ENCODE results near the gene MADD.

The MADD gene

DNA sequence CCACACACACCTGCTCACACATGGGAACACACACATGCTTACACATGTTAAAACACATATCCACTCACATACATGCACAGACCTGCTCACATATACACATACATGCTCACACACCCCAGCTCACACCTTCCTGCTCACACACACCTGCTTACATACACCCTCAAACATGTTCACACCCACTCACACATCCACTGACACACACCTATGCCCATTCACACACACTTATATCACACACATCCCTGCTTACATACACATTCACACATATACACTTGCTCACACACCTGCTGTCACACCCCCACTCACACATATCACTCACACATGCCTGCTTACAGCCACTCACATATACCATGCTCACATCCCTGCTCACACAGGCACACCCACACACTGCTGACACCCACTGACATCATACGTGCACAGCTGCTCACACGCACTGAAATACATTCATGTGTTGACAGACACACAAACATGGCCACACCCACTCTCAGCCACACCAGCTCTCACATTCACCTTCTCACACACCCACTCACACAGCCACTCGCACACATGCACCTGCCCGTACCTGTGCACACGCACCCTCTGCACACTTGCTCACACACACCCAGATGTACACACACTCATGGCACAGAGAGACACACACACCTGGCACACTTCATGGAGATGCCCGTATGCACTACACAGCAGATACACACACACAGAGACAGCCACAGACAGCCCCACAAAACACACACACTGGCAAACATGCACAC lies 88.2 kb downstream of the MADD start:
- no peak for DNase-seq (ENCODE audit: low read depth)

DNA sequence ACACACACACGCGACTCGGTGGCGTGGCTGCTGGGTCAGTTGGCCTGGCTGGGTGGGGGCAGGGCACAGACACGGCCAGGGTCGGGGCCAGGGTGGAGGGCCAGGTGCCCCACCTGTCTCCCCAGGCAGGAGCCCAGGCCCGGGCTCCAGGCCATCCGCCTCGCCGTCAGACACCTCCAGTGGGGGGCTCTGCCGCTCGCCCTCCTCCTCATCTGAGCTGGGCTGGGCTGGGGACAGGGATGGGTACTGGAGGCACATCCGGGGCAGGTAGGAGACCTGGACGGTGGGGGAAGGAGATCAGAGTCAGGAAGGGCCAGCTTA lies 88.8 kb downstream of the MADD start:
- DNase-seq (ENCODE audit: low read depth) = no peak

DNA sequence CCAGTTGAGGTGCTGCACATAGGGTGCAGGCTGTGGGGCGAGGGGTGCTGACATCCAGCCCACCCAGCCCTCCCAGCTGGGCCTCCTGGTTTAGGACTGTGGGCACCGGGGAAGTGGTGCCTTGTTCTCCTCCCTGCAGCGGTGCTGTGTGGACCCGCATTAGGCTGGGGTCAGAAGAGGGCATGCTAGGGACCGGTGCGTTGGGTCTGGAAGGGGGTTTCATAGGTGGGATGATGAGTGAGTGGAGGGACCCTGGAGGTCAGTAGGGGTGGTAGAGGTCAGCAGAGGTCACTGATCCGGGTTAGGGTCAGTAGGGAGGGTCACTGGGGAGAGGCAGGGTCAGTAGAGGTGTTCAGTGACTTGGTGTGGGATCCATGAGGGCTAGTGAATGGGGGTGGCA lies 89.2 kb downstream of the MADD start:
- no peak for DNase-seq (ENCODE audit: low read depth)

DNA sequence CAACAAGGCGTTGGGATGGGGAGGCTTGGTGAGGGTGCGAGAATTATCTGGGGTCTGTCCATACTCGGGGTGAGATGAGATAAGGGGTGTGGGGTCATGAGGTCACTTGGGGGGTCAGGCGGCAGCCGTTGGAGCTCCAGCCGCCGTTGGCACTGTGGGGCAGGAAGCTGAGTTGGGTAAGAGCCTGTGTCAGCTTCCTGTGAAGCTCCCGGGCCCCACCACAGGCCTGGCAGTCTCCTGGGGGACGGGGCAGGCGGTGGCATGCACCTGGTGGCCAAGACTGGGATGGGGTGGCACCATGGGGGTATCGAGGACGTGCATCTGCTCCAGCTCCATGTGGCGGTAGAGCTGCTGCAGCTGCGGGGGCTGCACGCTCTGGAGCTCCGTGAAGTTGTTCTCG lies 89.7 kb downstream of the MADD start:
- DNase-seq (ENCODE audit: low read depth) = no peak

DNA sequence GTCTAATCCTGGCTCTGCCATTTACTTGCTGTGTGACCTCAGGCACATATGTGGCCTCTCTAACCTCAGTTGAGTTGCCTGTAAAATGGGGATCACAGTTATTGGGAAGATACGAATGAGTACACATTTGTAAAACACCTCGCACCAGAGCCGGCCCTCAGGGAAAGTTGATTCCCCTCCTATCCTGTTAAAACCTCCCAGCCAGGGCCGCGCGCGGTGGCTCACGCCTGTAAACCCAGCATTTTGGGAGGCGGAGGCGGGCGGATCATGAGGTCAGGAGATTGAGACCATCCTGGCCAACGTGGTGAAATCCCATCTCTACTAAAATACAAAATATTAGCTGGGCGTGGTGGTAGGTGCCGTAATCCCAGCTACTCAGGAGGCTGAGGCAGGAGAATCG lies 90.4 kb downstream of the MADD start:
- DNase-seq (ENCODE audit: low read depth) = no peak

DNA sequence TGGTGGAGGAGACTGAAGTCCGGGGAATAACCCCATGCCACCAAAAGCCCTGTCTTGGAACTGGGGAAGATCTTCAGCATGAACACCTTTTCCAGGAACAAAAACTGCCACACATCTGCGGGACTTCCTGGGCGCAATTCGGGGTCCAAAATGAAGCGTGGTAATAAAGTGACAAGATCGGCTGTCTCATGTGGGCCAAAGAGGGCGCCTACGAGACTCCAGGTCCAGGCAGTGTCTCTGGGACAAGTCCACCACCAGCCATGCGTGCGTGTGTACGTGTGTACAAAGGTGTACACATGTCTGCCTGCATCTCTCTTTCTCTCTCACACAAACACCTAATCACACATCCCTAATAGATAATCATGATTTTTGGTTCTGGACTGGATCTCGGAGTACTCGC lies 91.5 kb downstream of the MADD start:
- no peak for DNase-seq (ENCODE audit: low read depth)

DNA sequence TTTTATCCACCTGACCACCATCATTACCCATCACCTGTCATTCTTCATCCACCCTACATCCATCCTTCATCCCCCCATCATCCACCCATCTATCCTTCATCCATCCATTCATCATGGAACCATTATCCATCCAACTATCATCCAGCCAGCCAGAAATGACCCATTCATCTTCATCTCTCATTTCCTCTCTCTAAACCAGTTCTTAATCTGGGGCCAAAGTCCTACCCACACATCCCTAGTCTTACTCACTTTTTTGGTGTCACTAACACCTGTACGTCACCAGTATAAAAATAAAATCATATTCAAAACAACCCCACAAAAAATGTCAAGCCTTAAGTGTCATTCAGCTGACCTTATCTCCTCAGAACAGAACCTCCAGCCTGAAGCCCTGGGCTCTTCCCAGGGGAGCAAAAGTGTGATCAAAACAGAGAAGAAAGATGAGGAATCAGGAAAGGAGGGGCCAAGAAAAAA lies 96.1 kb downstream of the MADD start:
- DNase-seq (ENCODE audit: low read depth) = no peak

DNA sequence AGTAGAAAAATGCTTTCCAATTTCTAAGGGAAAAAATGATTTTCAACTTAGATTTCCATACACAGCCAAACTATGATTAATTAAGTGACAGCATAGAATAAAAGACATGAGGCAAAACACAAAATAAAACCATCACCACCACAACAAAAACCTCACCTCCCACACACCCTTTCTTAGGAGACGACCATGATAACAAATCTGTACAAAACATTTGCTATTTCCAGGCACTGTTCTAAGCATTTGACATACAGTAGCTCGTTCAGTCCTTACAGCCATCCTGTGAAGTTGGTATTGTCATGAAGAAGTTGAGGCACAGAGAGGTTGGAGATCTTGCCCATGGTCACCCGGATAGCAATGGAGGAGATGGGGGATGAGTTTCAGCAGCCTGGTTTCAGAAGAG lies 99.7 kb downstream of the MADD start:
- DNase-seq (ENCODE audit: low read depth) = no peak

DNA sequence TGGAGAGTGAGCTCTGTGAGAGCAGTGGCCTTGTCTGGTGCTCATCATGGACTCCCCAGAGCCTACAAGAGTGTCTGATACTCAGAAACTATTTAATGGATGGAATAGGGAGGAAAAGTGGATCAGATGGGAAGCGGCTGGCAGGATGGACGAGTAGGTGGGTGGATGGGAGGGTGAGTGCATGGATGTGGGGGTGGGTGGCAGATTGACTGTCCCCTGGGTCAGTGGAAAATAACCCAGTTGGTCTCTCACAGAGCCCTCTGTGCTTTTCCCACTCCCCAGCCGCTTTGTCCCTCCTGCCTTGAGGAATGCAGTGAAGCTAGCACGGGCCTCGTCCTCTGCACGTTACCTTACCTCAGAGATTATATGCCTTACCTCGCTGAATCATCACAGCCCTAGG lies 102.5 kb downstream of the MADD start:
- no peak for DNase-seq (ENCODE audit: low read depth)

DNA sequence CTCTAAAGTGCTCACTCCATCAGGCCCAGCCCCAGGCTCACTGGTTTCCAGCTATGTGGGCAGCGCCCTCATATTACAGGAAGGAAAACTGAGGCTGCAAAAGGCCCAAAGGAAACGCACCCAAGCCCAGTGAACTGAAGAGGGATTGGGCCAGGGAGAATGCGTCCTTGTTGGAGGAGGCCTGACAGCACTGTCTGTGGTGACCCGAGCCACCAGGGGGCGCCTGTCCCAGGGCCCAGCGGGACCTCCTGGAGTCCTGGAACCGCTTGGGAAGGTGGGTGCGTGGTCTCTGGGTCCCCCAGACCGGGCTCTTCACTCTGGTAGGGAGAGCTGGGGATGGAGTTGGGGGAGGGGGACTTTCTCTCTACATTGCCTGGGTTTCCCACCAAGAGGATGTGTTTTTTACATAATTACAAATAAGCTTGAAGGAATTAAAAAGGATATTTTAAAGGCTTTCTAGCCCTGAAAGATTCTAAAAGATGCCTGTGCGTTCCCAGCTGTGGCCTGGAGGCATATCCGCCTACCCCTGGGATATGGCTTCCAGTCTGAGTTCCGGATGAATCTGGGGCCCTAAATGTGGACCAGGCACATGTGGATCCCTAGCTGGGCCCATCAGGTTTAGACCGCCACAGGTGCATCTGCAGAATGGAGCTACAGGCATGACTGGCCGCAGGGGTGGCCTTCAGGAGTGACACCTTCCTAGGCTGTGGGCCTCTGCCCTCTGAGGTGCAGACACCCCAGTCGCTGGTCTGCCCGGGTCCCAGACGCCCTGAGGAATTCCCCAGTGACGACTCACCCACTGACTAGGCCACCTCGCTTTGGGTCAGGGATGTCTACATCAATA lies 104.2 kb downstream of the MADD start:
- peak; percentile 73 for DNase-seq (ENCODE audit: low read depth)

DNA sequence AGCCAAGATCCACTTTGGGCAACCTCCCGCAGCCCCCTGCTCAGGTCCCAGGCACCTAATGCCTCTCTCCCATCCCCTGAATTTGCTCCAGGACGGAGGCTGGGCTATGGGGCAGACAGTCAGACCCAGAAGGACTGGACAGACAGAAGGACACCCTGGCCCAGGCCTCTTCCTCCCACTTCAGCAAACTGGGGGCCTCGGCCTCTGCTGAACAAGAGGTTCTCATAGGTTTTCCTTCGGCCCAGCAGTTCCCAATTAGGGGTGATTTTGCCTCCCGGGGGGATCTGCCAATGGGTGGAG lies 104.7 kb downstream of the MADD start:
- no peak for DNase-seq (ENCODE audit: low read depth)

DNA sequence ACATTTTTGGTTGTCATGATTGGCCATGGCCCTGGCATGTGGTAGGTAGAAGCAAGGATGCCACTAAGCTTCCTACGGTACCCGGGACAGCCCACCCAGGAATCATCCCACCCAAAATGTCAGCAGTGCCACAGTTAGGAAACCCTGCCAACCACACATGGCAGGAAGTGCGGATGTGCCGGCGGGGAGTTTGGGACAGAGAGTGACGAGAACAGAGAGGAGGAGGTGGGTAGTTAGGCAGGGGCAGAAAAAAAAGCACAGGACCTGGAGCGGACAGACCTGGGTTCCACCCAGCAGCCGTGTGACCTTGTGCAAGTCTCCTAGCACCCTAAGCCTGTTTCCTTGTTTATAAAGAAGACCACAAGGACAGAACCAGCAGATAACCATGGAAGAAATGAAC lies 105.1 kb downstream of the MADD start:
- DNase-seq (ENCODE audit: low read depth) = no peak

DNA sequence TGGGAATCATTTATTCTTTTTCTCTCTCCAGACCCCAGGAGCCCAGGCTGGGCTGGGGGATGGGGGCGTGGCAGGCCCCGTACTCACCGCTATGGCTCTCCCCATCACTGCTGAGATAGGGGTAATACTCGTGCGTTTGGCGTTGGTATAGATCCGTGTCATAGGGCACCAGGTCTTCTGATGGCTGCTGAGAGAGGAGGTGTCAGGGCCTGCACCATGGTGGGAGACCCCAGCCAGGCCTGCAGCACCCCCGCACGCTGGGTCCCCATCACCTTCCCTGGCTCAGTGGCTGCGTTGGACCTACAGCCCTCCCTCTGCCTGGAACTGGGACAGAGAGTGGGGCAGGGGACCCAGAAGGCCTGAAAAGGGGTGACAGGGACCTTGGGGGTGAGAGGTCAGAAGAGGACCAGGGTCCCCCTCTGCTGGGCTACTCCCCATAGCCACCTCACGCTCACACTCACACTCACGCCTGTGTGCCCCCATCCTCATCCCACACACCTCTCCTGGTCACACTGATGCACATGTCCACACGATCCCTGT lies 105.7 kb downstream of the MADD start:
- DNase-seq (ENCODE audit: low read depth) = no peak

DNA sequence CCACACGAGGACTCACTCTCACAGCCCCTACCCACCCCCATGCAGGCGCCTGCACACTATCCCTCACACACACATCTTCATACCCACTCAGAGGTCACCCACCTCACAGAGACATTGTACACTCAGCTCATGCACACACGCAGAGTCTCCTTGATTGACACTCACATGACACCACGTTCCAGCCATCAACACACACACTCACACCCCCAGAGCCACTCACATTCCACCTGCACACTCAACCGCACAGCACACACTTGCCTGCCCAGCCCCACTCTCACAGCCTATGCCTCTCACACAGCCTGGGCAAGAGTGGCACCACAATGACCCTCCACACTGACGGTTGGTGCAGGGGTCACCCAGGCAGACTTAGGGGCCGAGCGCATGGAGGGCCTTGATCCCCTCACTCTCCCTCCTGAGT lies 106.2 kb downstream of the MADD start:
- DNase-seq (ENCODE audit: low read depth) = no peak

DNA sequence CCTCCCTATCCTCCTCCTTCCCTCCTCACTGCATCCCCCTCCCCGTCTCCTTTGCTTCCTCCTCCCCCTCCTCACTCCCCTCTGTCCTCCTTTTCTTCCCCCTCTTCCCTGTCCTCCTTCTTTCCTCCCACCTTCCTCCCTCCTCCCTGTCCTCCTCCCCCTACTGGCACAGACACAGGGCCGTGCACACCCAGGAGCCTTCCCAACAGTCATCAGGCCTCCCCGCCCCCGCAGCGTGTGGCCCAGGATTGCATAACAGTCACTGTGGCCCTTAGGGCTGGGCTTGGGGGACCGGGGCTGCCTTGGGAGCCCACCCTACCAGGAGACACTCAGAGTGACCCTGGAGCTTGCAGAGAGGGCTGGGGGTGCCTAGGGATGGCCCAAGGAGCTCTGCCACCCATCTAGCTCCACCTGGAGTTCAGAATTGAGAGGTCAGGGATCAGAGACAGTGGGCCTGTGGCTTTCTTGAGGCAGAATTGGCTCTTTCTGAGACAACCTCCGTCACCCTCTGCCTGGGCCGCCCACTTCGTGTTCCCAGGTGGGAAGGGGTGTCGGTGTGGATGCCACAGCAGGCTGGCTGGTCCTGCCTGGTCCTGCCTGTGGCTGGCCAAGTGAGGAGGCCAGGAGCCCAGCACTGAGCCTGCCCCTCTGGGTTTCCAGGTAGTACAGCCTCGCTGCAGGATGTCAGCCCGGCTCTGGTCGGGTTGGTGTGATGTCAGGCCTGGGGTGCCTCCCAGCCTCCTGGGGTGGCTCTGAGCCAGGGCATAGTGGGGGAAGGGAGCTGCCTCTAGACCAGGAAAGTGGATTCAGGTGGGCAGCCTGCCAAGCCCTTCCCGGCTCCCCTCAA lies 106.8 kb downstream of the MADD start:
- no peak for DNase-seq (ENCODE audit: low read depth)

DNA sequence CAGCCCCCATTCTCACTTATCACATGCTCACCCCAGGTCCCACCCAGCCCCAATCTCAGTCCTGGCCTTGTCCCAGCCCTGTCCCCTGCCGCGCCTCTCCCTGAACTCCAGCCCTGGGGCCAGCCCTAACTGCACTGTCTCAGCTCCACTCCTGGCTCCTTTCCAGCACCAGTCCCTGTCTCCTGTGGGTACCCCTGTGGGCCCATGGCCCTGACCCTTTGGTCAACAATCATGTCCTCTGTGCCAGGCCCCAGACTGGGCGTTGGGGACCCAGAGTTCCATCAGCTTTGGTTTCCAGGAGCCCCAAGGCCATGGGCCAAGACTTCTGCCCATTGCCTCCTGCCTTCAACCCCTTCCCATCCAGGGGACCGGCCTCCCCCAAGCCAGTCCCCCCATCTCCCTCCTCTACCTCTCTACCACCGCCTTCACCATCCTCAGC lies 107.7 kb downstream of the MADD start:
- no peak for DNase-seq (ENCODE audit: low read depth)

DNA sequence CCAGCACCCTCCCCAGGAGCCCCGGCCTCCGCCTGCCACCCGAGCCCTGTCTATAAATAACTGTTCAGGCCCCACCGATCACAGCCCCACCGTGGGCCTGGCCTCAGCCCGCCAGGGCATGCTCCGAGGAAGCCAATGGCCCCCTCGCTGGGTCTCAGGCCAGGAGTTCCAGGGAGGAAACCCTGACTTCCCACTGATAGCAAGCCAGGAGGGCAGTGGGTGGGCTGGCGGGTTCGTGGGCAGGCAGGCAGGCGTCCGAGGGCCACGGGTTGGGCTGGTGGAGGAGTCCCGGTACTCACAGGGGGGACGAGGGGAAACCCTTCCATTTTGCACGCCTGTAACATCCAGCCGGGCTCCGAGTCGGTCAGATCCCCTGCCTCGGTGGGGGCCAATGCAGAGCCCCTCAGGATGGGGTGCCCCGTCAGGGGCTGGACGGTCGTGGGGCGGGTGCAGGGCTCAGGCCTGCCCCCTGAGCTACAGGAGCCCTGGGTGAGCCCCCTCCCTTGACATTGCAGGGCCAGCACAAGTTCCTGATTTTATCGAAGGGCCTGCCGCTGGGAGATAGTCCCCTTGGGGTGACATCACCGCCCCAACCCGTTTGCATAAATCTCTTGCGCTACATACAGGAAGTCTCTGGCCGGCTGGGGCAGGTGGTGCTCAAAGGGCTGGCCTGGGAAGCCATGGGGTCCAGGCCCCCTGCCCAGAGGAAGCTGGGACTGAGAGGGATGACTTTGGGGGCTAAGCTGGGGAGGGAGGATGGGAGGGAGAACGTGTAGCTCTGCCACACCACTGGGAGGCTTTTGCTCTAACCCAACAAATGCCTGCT lies 108.3 kb downstream of the MADD start, which contains the start of gene SPI1:
SPI1 (minus strand) TSS at position 538 of the 826 bp plus-strand sequence; CDS start at position 344, 194 bp downstream.
- DNase-seq (ENCODE audit: low read depth) = no peak

DNA sequence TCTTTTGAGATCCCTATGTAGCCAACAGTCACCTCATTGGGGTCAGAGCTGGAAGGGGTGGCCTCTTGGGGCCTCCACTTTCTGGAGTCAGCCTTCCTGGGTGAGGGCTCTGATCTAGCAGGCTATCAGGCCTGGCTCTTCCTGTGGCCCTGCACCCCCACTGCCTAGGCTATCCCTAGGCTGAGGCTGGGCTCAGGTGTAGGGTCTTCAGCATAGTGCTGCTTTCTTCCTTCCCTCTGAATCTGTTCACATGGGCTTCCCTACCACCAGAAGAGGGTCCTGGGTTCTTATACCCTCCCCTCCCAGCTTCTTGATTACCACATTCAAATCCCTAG lies 108.9 kb downstream of the MADD start:
- no peak for DNase-seq (ENCODE audit: low read depth)

DNA sequence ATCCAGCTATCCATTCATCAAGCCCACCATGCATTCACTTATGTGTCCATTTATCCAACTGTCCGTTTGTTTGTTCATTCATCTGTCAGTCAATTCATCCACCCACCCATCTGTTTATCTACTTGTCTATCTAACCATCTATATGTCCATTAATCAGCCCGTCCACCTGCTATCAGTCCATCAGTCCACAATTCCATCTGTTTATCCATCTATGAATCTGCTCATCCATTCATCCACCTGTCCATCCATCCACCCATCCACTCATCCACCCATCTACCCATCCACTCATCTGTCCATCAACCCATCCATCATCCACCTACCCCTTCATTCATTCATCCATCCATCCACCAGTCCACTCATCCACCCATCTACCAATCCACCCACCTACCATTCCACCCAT lies 109.4 kb downstream of the MADD start:
- DNase-seq (ENCODE audit: low read depth) = no peak

Measured in activated T-cell treated with anti-CD3 and anti-CD28 coated beads for 24 hours (primary cell).